H9 (cell line): ENCODE results near the gene DIRAS2. TPM values are rescaled to one million over a fixed set of nuclear protein-coding genes. Genes with fewer than 3 reads are reported as not detected.

Source experiments
- DNase-seq: peaks from one replicate; pipeline ENCODE4 v3.0.0-alpha.2; 2017
- H2AFZ ChIP-seq: one replicate; pipeline ENCODE4 v1.6.1; 2013; ENCODE audit warnings: mild to moderate bottlenecking, low read length, control low read depth, moderate library complexity
- H2AK5ac ChIP-seq: 2 replicates; pipeline ENCODE4 v1.6.1; 2013; ENCODE audit warnings: low read length, control low read depth, mixed read lengths; ENCODE audit not compliant: insufficient read length
- H2BK120ac ChIP-seq: one replicate; pipeline ENCODE4 v1.6.1; 2013; ENCODE audit warnings: low read depth, mild to moderate bottlenecking, low read length, control low read depth, inconsistent platforms; ENCODE audit not compliant: poor library complexity, severe bottlenecking
- H2BK12ac ChIP-seq: 2 replicates; pipeline ENCODE4 v1.6.1; 2013; ENCODE audit warnings: low read length, control low read depth, mixed read lengths, low read depth; ENCODE audit not compliant: insufficient read length
- H2BK15ac ChIP-seq: 2 replicates; pipeline ENCODE4 v1.6.1; 2013; ENCODE audit warnings: low read depth, low read length, control low read depth
- H2BK20ac ChIP-seq: one replicate; pipeline ENCODE4 v1.6.1; 2013; ENCODE audit warnings: low read depth, mild to moderate bottlenecking, low read length, control low read depth, inconsistent platforms; ENCODE audit not compliant: poor library complexity, severe bottlenecking
- H2BK5ac ChIP-seq: 2 replicates; pipeline ENCODE4 v1.6.1; 2013; ENCODE audit warnings: low read length, control low read depth, mixed read lengths; ENCODE audit not compliant: insufficient read length
- H3K14ac ChIP-seq: 2 replicates; pipeline ENCODE4 v1.6.1; 2013; ENCODE audit warnings: low read length, control low read depth; ENCODE audit not compliant: insufficient read depth
- H3K18ac ChIP-seq: 2 replicates; pipeline ENCODE4 v1.6.1; 2013; ENCODE audit warnings: low read depth, mild to moderate bottlenecking, mixed read lengths, low read length, control low read depth; ENCODE audit not compliant: insufficient read length
- H3K23ac ChIP-seq: 2 replicates; pipeline ENCODE4 v1.6.1; 2013; ENCODE audit warnings: low read length, control low read depth, mixed read lengths, low read depth; ENCODE audit not compliant: insufficient read length
- H3K23me2 ChIP-seq: 2 replicates; pipeline ENCODE4 v1.6.1; 2013; ENCODE audit warnings: low read depth, mild to moderate bottlenecking, mixed read lengths, low read length, control low read depth; ENCODE audit not compliant: insufficient read length, poor library complexity, severe bottlenecking
- H3K27ac ChIP-seq: 2 replicates; pipeline ENCODE4 v1.5.1; 2013; ENCODE audit warnings: low read length, control low read depth, mixed read lengths, low read depth; ENCODE audit not compliant: insufficient read length
- H3K27me3 ChIP-seq: 2 replicates; pipeline ENCODE4 v1.6.1; 2013; ENCODE audit warnings: low read length, control low read depth, inconsistent platforms; ENCODE audit not compliant: insufficient read depth
- H3K4ac ChIP-seq: 2 replicates; pipeline ENCODE4 v1.6.1; 2013; ENCODE audit warnings: low read depth, mild to moderate bottlenecking, control low read depth, inconsistent platforms, low read length, moderate library complexity
- H3K4me1 ChIP-seq: 2 replicates; pipeline ENCODE4 v1.6.1; 2013; ENCODE audit warnings: low read length, control low read depth, inconsistent platforms; ENCODE audit not compliant: insufficient read depth
- H3K4me2 ChIP-seq: 2 replicates; pipeline ENCODE4 v1.6.1; 2013; ENCODE audit warnings: low read length, control low read depth, mixed read lengths; ENCODE audit not compliant: insufficient read length, insufficient read depth
- H3K56ac ChIP-seq: 2 replicates; pipeline ENCODE4 v1.6.1; 2013; ENCODE audit warnings: low read depth, mild to moderate bottlenecking, mixed read lengths, low read length, control low read depth; ENCODE audit not compliant: insufficient read length
- H3K79me1 ChIP-seq: 2 replicates; pipeline ENCODE4 v1.6.1; 2013; ENCODE audit warnings: low read depth, mild to moderate bottlenecking, moderate library complexity, low read length, control low read depth, inconsistent platforms; ENCODE audit not compliant: insufficient read depth, poor library complexity, severe bottlenecking
- H3K79me2 ChIP-seq: 2 replicates; pipeline ENCODE4 v1.6.1; 2013; ENCODE audit warnings: low read length, control low read depth, inconsistent platforms; ENCODE audit not compliant: insufficient read depth
- H3K9ac ChIP-seq: 2 replicates; pipeline ENCODE4 v1.6.1; 2013; ENCODE audit warnings: low read length, control low read depth, mixed read lengths; ENCODE audit not compliant: insufficient read length; ENCODE audit errors: extremely low read depth
- H3K9me3 ChIP-seq: one replicate; pipeline ENCODE4 v1.6.1; 2013; ENCODE audit warnings: low read depth, low read length, inconsistent platforms; ENCODE audit not compliant: control insufficient read depth
- H3T11ph ChIP-seq: one replicate; pipeline ENCODE4 v1.6.1; 2013; ENCODE audit warnings: mild to moderate bottlenecking, low read length, control low read depth, inconsistent platforms
- H4K20me1 ChIP-seq: one replicate; pipeline ENCODE4 v1.6.1; 2013; ENCODE audit not compliant: control insufficient read depth, insufficient read length, insufficient read depth
- H4K5ac ChIP-seq: 2 replicates; pipeline ENCODE4 v1.6.1; 2013; ENCODE audit warnings: low read depth, mild to moderate bottlenecking, mixed read lengths, low read length, control low read depth; ENCODE audit not compliant: insufficient read length
- H4K8ac ChIP-seq: replicated peaks from 2 replicates; pipeline ENCODE4 v1.6.1; 2013; ENCODE audit warnings: low read length, control low read depth, mixed read lengths, low read depth; ENCODE audit not compliant: insufficient read length
- H4K91ac ChIP-seq: 2 replicates; pipeline ENCODE4 v1.6.1; 2013; ENCODE audit warnings: low read depth, mild to moderate bottlenecking, moderate library complexity, mixed read lengths, low read length, control low read depth; ENCODE audit not compliant: insufficient read length
- H3K27ac Mint-ChIP-seq, 3 experiments: 2 replicates in 2 of 3; 3 replicates in 1 of 3; pipeline ENCODE4 v1.8.0; 2020 to 2021; ENCODE audit warnings: mixed read lengths in 3 of 3, mild to moderate bottlenecking in 1 of 3, moderate library complexity in 1 of 3
- H3K27me3 Mint-ChIP-seq: 2 replicates; pipeline ENCODE4 v1.8.0; 2021; ENCODE audit warnings: low read depth, mild to moderate bottlenecking, moderate library complexity, mixed read lengths
- H3K36me3 Mint-ChIP-seq, 3 experiments: 2 replicates in 2 of 3; 3 replicates in 1 of 3; pipeline ENCODE4 v1.8.0; 2020 to 2021; ENCODE audit warnings: low read depth in 3 of 3, mixed read lengths in 3 of 3; ENCODE audit not compliant: insufficient read depth in 1 of 3
- H3K4me1 Mint-ChIP-seq, 2 experiments: 2 replicates each; pipeline ENCODE4 v1.8.0; 2020; ENCODE audit warnings: mixed read lengths in 2 of 2
- H3K4me3 Mint-ChIP-seq, 2 experiments: 2 replicates in 1 of 2; 3 replicates in 1 of 2; pipeline ENCODE4 v1.8.0; 2020 to 2021; ENCODE audit warnings: mild to moderate bottlenecking in 2 of 2, mixed read lengths in 2 of 2, moderate library complexity in 1 of 2
- H3K9me3 Mint-ChIP-seq, 2 experiments: 2 replicates in 1 of 2; 3 replicates in 1 of 2; pipeline ENCODE4 v1.8.0; 2020; ENCODE audit warnings: mild to moderate bottlenecking in 2 of 2, mixed read lengths in 2 of 2, moderate library complexity in 1 of 2
- WGBS: extraction: QIAGEN DNeasy Blood & Tissue Kit; methylation state at CpG from one replicate; pipeline ENCODE4 v1.1.7; 2013; ENCODE audit warnings: missing lambda C conversion rate, low lambda C conversion rate, mixed read lengths; ENCODE audit not compliant: insufficient read length; ENCODE audit errors: extremely low coverage; 5-methylcytosine and 5-hydroxymethylcytosine counted together
- total RNA-seq: library from RNA; stranded (reverse); gene quantifications from 2 replicates; pipeline ENCODE4 v1.2.1, GENCODE V29; 2021
- TF ChIP-seq, protein P1 (sequence below): fragments of 200-600 bp; sonication (generic); conservative IDR thresholded peaks from 3 replicates; pipeline ENCODE4 v1.8.0; 2021; ENCODE audit warnings: antibody characterized with exemption, mild to moderate bottlenecking

DIRAS2 gene
- total RNA-seq, 1 experiment from 2014 or later, result not detected

DNA sequence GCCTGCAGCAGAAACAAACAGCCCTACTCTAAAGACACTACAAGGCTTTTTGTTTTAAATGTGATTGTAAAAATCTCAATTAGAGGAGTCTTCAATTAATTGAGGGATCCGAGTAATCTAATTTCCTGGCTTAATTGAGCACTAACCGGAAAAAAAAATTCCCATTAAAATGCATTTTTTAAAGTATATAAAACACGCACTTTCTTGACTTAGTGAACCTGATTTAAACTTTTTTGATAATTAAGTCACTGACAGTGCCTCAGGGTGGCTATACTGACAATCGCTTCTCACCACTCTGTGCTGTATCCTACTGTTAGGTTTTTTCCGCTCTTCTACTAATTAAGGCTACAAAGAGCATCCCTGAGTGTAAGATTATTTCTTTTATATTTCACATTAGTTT is 44.4 kb downstream of the DIRAS2 start:
- Histone ChIP-seq H2BK5ac (no peak overlapping the region), H3K23me2 (no peaks in the 10 kb centered on the region), H3K79me2 (no peaks in the 10 kb centered on the region), H3K56ac (no peak overlapping the region), H2BK120ac (no peak overlapping the region), H3K27ac (no peak overlapping the region), H4K8ac (no peak overlapping the region), H2BK15ac (no peak overlapping the region), H3K4ac (no peak overlapping the region), H3K18ac (no peak overlapping the region), H3T11ph (no peak overlapping the region), H3K9me3 (no peaks in the 10 kb centered on the region), H3K79me1 (no peaks in the 10 kb centered on the region), H2AFZ (no peak overlapping the region), H2AK5ac (no peak overlapping the region), H3K9ac (no peak overlapping the region), H4K20me1 (no peaks in the 10 kb centered on the region), H2BK20ac (no peak overlapping the region), H3K27me3 (no peaks in the 10 kb centered on the region; the same call in 1 of the 2 replicates), H2BK12ac (no peak overlapping the region), H3K14ac (no peak overlapping the region), H4K91ac (no peak overlapping the region), H3K4me2 (no peak overlapping the region), H4K5ac (no peak overlapping the region), H3K4me1 (no peaks in the 10 kb centered on the region), H3K23ac (no peak overlapping the region)
- peaks cover 6 to 10% of the 10 kb centered on the region in 2 experiments; a peak in 4 of 5 replicates for H3K9me3 Mint-ChIP-seq
- no peak for DNase-seq
- H3K36me3 Mint-ChIP-seq, result peaks cover 4 to 6% (median 4%) of the 10 kb centered on the region in 3 experiments; a peak in 4 of 7 replicates
- no peak overlapping the region for H3K27ac Mint-ChIP-seq
- TF ChIP-seq, protein P1, sequence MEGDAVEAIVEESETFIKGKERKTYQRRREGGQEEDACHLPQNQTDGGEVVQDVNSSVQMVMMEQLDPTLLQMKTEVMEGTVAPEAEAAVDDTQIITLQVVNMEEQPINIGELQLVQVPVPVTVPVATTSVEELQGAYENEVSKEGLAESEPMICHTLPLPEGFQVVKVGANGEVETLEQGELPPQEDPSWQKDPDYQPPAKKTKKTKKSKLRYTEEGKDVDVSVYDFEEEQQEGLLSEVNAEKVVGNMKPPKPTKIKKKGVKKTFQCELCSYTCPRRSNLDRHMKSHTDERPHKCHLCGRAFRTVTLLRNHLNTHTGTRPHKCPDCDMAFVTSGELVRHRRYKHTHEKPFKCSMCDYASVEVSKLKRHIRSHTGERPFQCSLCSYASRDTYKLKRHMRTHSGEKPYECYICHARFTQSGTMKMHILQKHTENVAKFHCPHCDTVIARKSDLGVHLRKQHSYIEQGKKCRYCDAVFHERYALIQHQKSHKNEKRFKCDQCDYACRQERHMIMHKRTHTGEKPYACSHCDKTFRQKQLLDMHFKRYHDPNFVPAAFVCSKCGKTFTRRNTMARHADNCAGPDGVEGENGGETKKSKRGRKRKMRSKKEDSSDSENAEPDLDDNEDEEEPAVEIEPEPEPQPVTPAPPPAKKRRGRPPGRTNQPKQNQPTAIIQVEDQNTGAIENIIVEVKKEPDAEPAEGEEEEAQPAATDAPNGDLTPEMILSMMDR, result no peak
- no peaks in the 10 kb centered on the region; the same call in none of the 2 replicates for H3K27me3 Mint-ChIP-seq
- H3K4me3 Mint-ChIP-seq, result no peak overlapping the region
- peaks cover 7% of the 10 kb centered on the region in 2 experiments for H3K4me1 Mint-ChIP-seq
- no CpG with 5 or more reads among the region's 5 CpGs for WGBS
